Ovary (tissue), 9 donors: Measurements from ENCODE around the gene DNAJC18. TPM values are rescaled to one million over a fixed set of nuclear protein-coding genes. Genes with fewer than 3 reads are reported as not detected.

Experiments used
- DNase-seq, 5 donors: peaks; one replicate each; pipeline ENCODE4 v3.0.0-alpha.2; 2019 to 2020
- H3K27ac ChIP-seq, 2 donors: fragments of 200-600 bp; one replicate each; pipeline versions ENCODE4 v1.5.1 to v1.8.0; 2019 to 2022
- H3K27me3 ChIP-seq: fragments of 200-600 bp; one replicate; pipeline ENCODE4 v1.8.0; 2022
- H3K36me3 ChIP-seq: fragments of 200-600 bp; sonication (generic); one replicate; pipeline ENCODE4 v1.5.1; 2019
- H3K4me1 ChIP-seq: one replicate; pipeline ENCODE4 v1.8.1; 2013; ENCODE audit warnings: mild to moderate bottlenecking, moderate library complexity; ENCODE audit not compliant: insufficient read depth
- H3K4me3 ChIP-seq: fragments of 200-600 bp; sonication (generic); one replicate; pipeline ENCODE4 v1.5.1; 2017
- H3K9me3 ChIP-seq, 2 donors: fragments of 200-600 bp in 1 of 2; sonication (generic) in 1 of 2; one replicate each; pipeline versions ENCODE4 v1.5.1 to v1.8.1; 2013 to 2019; ENCODE audit warnings: mild to moderate bottlenecking in 1 of 2, moderate library complexity in 1 of 2
- CTCF ChIP-seq, 3 donors: fragments of 450-650 bp in 2 of 3; fragments of 200-600 bp in 1 of 3; IDR thresholded peaks; one replicate each; pipeline versions ENCODE4 v1.5.1 to v1.8.0; 2016 to 2022; ENCODE audit warnings: antibody characterized with exemption in 3 of 3, mild to moderate bottlenecking in 1 of 3
- EP300 ChIP-seq: sonication (generic); formaldehyde crosslinking; IDR thresholded peaks from one replicate; pipeline ENCODE4 v1.6.1; 2017; ENCODE audit warnings: antibody characterized with exemption
- POLR2A ChIP-seq: fragments of 450-650 bp; IDR thresholded peaks from one replicate; pipeline ENCODE4 v1.6.1; 2017; ENCODE audit warnings: antibody characterized with exemption, mild to moderate bottlenecking, moderate library complexity
- WGBS, 3 donors: extraction: QIAGEN DNeasy Blood & Tissue Kit in 1 of 3; methylation state at CpG; one replicate each; pipeline versions ENCODE4 v1.1.5 to v1.1.7; 2013 to 2017; 5-methylcytosine and 5-hydroxymethylcytosine counted together
- intact Hi-C, 4 donors: fragments of 100-400 bp; cut with DNase I; formaldehyde crosslinking; loops; one replicate each; pipeline versions ENCODE4 v1.11.0 to v1.15.1; 2022 to 2023
- polyA plus RNA-seq, 2 donors: library from polyadenylated mRNA; stranded (reverse); fragments of 200-250 nt in 1 of 2; fragments of 350-450 nt in 1 of 2; fragmentation: Illumina TruSeq in 1 of 2; extraction: RNeasy Lipid Tissue Mini Kit (QIAGEN cat#74804) in 1 of 2; gene quantifications; one replicate each; pipeline ENCODE4 v1.2.3, GENCODE V29; 2013 to 2014
- total RNA-seq, 7 donors: library from RNA; depleted of rRNA in 2 of 7; stranded (reverse); fragments of >200 nt in 2 of 7; fragmentation: NEBNext Ultra II Directional in 3 of 7; extraction: Animal tissue kit (Norgen Biotek cat#: 25700) in 3 of 7; gene quantifications; one replicate each; pipeline versions ENCODE4 v1.1.0 to v1.2.4, GENCODE V29; 2016 to 2023
- donor health status: DM: no; HTN: no; CAD: no; lungs with moderate emphysema.
- donor health status: DM: no; HTN: no; CAD: no.
- donor health status: Bipolar disorder and iron deficiency.
- donor health status: DM: yes; HTN: yes; CAD: no.
- donor health status: DM: no; HTN: no; CAD: no.
- donor health status: DM: yes; HTN: yes; CAD: no.

Gene DNAJC18
- total and polyA plus RNA-seq, 9 donors: 5.2 to 35.6 (median 22.4) TPM

- H3K4me1 ChIP-seq: peaks cover 9% of the 10 kb centered on the region
- intact Hi-C loops: no loop called here
- TF ChIP-seq CTCF (IDR thresholded peaks at IDR 0.05) (no peak), EP300 (no peak), POLR2A (no peak)
Measured at GRCh38 chr5:139391570-139392323, 47.6 kb downstream of the DNAJC18 start.

GRCh38 chr5:139390639-139391569 lies 48.4 kb downstream of the DNAJC18 start:
- Histone ChIP-seq H3K27ac (no peak overlapping the region), H3K9me3 (no peaks in the 10 kb centered on the region), H3K4me3 (no peak overlapping the region), H3K4me1 (peaks cover 9% of the 10 kb centered on the region), H3K36me3 (no peaks in the 10 kb centered on the region), H3K27me3 (peaks cover 5% of the 10 kb centered on the region)
- 75 to 80% (median 80%) methylated on average over 8 to 10 of the region's 10 CpGs for WGBS, 3 donors
- intact Hi-C loops: no loop called here
- peak in 1 of 5 donors; percentile 16 for DNase-seq
- TF ChIP-seq POLR2A: no peak
- no peak for TF ChIP-seq EP300
- no peak for TF ChIP-seq CTCF (IDR thresholded peaks at IDR 0.05)

More at GRCh38 chr5:139391570-139392323, 47.6 kb downstream of the DNAJC18 start:
- DNase-seq: peak in 1 of 5 donors; percentile 21
- Histone ChIP-seq H3K4me3 (no peak overlapping the region), H3K27ac (no peak overlapping the region), H3K27me3 (peaks cover 5% of the 10 kb centered on the region), H3K9me3 (no peaks in the 10 kb centered on the region), H3K36me3 (no peaks in the 10 kb centered on the region)
- WGBS, 3 donors: 49 to 75% (median 50%) methylated on average over 28 to 33 of the region's 33 CpGs

- Histone ChIP-seq H3K27ac (no peak within 1 kb of the TSS), H3K36me3 (no peaks in the 10 kb centered on the region), H3K4me3 (no peak within 1 kb of the TSS), H3K9me3 (no peaks in the 10 kb centered on the region), H3K27me3 (peaks cover 5% of the 10 kb centered on the region), H3K4me1 (peaks cover 8% of the 10 kb centered on the region)
- TF ChIP-seq POLR2A: no peak
- TF ChIP-seq CTCF (IDR thresholded peaks at IDR 0.05): no peak
- TF ChIP-seq EP300: no peak
- intact Hi-C loops: no loop called here
- 85 to 86% (median 85%) methylated on average over 11 of the region's 11 CpGs for WGBS, 3 donors
- DNase-seq: peak in 1 of 5 donors; percentile 10
Measured at GRCh38 chr5:139389701-139390638, 49.4 kb downstream of the DNAJC18 start, which contains the start of gene MZB1. Gene MZB1 (minus strand): TSS chr5:139389913. CDS start chr5:139389856, 57 bp downstream.
